ENCODE measurements around the gene TNP2.
"Not testable (repeated sequence)": the region's sequence is repeated elsewhere in the genome, so short reads cannot be mapped to it uniquely, and the experiment has no call there.

The TNP2 gene

DNA sequence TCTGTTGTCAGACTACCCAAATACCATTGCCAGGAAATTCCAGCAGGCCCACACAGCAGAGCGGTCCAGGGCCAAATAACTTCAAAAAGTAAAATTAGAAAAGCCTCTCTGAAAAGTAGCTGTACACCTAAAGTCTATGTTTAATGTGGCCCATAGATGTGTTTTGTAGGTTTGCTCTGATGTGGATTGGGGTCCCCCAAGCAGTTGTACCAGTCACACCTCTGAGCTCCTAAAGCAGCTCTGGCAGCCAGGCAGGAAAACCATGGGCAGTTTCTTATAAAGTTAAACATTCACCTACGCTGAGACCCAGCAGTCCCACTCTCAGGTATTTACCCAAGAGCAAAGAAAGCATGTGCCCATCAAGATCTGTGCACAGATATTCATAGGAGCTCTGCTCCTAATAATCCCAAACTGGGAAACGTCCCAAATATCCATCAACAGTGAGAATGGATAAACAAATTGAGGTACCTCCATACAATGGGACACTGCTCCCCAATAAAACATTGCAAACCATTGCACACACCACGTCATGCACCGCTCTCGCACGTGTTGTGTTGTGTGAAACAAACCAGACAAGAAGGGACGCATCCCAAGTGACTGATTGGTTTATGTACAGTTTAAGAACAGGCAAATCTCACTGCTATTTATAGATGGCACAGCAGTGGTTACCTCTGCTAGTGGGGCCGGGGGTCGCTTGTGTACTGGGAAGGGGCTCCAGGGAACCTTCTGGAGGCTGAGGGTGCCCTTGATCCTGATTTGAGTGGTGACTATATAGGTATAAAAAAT is 27.8 kb upstream of the TNP2 start:
- no peak for TF ChIP-seq POLR2A (IDR thresholded peaks at IDR 0.05; ENCODE audit: low read depth, low read length)

DNA sequence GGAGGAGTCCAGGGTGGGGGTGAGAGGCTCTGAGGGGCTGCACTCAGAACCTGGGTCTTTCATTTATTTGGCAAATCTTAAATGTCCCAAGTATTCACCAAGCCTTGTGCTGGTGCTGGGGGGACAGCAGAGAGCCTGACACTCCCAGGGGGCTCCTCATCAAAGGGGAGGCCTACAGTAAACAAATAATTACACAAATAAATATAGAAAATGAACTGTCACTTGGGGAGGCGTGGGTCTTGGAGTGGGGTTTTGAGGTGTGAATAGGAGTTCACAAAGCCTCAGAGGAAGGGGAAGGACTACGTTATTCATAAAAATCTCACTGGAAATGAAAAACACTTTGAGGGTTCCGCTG is 27.2 kb upstream of the TNP2 start:
- FAIRE-seq (no peak), DNase-seq (ENCODE audit: insufficient read length, low spot score) (no peak)
- no peak for TF ChIP-seq POLR2A (IDR thresholded peaks at IDR 0.05; ENCODE audit: low read depth, low read length)

More for the DNA sequence above, 27.8 kb upstream of the TNP2 start:
- no peak for DNase-seq (ENCODE audit: insufficient read length, low spot score)
- no peak for FAIRE-seq

DNA sequence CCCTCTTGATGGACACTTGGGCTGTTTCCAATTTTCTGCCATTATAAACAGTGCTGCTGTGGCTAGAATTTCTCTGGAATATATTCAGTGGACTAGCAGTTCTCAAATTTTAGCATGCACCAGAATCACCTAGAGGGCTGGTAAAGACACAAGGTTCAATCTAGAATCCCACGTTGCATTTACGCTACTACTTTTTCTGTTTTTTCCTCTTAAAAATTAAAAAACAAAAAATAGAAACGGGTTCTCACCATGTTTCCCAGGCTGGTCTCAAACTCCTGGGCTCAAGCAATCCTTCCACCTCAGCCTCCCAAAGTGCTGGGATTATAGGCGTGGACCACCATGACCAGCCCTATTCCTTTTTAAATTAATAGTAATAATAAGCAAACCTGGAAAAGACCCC is 26.5 kb upstream of the TNP2 start:
- FAIRE-seq (no peak), DNase-seq (ENCODE audit: insufficient read length, low spot score) (no peak)
- no peak for TF ChIP-seq POLR2A (IDR thresholded peaks at IDR 0.05; ENCODE audit: low read depth, low read length)

DNA sequence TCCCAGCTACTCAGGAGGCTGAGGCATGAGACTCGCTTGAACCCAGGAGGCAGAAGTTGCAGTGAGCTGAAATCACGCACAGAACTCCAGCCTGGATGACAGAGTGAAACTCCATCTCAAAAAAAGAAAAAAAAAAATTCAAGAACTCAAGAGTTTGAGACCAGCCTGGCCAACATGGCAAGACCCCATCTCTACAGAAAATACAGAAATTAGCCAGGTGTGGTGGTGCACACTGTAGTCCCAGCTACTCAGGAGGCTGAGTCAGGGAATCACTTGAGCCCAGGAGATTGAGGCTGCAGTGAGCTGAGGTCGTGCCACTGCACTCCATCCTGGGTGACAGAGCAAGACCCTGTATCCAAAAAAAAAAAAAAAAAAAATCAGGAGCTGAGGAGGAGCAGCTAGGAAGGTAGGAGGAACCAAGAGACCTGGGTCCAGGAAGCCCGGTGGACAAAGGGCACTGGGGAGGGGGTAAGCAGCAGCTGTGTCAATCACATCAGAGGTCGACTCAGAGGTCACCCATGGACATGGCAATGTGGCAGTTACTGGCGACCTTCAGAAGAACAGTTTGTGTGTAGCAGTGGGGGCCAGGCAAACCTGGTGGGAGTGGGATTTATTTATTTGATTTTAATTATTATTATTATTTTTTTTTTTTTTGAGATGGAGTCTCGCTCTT is 23.1 kb upstream of the TNP2 start:
- no peak for DNase-seq (ENCODE audit: insufficient read length, low spot score)

DNA sequence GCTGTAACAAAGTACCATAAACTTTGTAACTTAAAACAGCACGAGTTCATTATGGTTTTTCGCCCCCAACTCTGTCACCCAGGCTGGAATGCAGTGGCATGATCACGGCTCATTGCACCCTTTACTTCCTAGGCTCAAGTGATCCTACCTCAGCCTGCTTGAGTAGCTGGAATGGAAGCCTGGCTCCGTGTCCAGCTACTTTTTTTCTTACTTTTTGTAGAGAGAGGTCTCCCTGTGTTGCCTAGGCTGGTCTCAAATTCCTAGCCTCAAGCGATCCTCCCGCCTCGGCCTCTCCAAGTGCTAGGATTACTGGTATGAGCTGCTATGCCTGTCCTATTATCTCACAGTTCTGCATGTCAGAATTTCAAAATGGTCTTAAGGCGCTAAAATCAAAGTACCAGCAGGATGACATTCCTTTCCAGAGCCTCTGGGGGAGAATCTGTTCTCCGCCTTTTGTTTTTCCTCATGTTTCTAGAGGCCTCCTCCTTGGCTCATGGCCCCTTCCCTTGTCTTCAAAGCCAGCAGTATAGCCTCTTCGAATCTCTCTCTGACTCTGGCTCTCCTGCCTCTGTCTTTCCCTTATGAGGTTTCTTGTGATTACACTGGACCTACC is 22.1 kb upstream of the TNP2 start:
- no peak for TF ChIP-seq POLR2A (IDR thresholded peaks at IDR 0.05; ENCODE audit: low read depth, low read length)
- DNase-seq (ENCODE audit: insufficient read length, low spot score) (no peak), FAIRE-seq (no peak)

More for the DNA sequence above, 23.1 kb upstream of the TNP2 start:
- no peak for TF ChIP-seq POLR2A (IDR thresholded peaks at IDR 0.05; ENCODE audit: low read depth, low read length)
- no peak for FAIRE-seq

DNA sequence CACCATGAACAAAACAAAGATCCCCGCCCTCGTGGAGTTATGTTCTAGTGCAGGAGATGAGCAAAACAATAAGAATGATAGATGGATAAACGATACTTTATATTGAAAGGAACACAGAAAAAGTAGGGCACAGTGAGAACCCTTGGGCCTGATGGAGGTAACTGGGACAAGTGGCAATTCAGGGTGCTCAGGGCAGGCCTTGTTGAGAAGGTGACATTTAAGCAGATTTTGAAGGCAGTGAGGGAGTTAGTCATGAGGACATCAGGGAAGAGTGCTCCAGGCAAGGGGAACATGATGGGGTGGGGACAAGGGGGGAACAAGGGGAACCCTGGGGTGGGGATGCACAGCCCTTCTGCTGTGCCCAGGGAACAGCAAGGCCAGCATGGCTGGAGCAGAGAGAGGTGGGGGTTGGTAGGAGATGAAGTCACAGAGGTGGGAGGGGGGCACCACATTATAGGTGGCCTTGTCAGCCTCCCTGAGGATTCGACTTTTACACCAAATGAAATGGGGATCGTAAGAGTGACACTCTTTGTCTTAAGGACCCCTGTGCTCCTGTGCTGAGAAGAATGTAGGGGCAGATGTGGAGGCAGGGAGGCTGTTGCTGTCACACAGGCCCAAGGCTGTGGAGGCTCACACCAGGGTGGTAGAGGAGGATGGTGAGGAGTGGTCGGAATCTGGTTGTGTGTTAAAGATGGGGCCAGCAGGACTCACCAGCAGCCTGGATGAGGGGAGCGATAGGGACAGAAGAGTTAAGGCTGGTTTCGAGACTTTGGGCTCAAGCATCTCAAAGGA is 21.2 kb upstream of the TNP2 start:
- DNase-seq (ENCODE audit: insufficient read length, low spot score): no peak
- FAIRE-seq: no peak
- no peak for TF ChIP-seq POLR2A (IDR thresholded peaks at IDR 0.05; ENCODE audit: low read depth, low read length)

DNA sequence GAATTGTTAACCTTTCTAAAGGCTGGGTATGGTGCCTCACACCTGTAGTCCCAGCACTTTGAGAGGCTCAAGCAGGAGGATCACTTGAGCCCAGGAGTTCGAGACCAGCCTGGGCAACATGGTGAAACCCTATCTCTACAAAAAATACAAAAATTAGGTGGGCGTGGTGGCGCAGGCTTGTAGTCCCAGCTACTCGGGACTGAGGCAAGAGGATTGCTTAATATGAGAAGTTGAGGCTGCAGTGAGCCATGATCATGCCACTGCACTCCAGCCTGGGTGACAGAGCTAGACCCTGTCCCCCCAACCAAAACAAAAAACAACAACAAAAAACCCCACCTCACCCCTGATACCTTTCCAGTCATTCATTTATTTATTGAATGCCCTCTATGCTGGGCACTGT is 20.6 kb upstream of the TNP2 start:
- DNase-seq (ENCODE audit: insufficient read length, low spot score); FAIRE-seq: not testable (repeated sequence)

DNA sequence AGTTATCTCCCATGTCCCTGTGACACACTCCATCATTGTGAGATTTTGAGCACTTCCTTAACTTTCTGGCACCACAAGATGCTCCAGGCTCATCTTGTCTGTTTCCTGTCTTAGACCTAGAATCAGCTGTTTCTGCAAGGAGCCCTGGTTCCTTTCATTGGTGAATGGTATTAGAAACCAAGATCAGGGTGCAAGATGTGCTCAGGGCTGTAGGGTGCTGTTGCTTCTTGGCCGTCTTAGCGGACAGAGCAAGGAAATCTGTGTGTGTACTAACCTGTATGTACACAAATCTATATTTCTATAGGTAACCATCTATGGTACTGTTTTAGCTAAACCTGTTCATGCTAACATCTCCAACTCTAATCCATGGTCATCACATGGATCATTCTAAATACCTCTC is 20.1 kb upstream of the TNP2 start:
- FAIRE-seq: no peak
- DNase-seq (ENCODE audit: insufficient read length, low spot score): no peak
- no peak for TF ChIP-seq POLR2A (IDR thresholded peaks at IDR 0.05; ENCODE audit: low read depth, low read length)

DNA sequence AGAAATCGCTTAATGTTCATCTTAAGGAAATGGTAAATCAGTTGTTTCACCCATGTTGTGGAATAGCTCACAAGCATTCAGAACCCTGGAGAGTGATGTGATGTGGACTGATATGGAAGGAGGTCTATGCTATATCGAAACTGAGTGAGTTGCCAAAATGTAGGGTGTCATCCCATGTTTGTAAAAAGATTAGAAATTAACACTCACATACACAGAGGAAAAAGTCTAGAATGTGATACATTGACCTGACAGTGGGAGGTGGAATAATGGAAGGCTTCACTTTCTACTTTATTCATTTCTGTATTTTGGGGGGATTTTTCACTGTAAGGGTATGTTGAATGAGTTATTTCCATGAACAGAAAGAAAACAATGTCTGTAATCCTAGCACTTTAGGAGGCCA is 16.7 kb upstream of the TNP2 start:
- TF ChIP-seq POLR2A (IDR thresholded peaks at IDR 0.05; ENCODE audit: low read depth, low read length): no peak
- DNase-seq (ENCODE audit: insufficient read length, low spot score) (no peak), FAIRE-seq (no peak)

DNA sequence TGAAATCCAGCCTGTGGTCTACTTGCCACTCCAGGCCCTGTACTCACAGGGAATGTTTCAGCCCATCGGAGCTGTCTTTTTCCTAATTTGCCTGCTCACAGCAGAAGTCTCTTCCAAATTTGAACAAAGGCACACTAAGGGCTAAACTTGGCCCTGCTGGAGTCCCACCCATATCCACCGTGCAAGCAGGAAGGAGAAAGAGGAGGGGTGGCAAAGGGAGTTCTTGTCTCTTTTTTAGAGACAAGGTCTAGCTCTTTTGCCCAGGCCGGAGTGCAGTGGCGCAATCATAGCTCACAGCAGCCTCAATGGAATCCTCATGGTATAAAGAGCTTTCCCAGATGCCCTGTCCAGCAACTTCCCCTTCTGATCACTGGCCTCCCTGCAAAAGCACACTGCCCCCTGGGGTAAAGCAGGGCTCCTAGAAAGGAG is 14.7 kb upstream of the TNP2 start:
- no peak for FAIRE-seq
- no peak for TF ChIP-seq POLR2A (IDR thresholded peaks at IDR 0.05; ENCODE audit: low read depth, low read length)
- no peak for DNase-seq (ENCODE audit: insufficient read length, low spot score)

DNA sequence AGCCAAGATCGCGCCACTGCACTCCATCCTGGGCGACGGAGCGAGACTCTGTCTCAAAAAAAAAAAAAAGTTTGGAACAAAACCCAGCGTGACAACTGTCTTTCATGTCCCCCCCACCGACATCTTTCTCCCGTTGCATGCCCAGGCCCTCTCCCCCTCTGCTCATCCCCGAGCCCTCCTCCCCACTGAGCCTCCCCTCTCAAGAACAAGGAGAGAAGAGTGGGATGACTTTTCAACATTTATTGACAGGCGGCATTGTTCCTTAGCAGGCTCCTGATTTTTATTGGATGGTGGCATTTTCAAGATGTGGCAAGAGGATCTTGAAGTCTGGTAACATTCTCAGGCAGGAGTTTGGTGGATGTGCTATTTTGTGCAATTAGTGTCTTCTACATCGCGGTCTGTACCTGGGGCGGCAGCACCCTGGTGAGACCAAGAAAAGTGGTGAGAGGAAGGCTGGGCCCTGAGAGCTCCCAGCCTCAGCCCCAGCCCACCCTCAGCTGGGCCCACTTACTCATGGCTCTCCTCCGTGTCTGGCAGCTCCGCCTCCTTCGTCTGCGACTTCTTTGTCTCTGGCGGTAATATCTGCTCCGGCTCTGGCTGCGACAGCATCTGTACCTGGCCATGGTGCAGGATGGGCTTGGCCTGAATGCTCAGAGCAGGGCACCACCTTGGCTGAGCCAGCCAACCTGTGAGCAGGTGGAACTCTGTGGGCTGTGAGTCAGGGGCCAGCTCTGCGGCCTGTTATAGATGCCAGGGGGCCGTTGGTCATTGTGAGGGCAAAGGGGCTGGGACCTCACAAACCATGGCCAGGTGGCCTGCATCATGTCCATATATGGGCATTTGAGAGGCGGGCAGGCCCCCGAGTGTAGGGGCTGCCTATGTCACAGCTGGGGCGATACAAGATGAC is 11.7 kb upstream of the TNP2 start, which contains the start of gene PRM1:
TSS of gene PRM1 (minus strand) at position 715 of the 907 bp plus-strand sequence. CDS start at position 623, 92 bp downstream.
- no peak for FAIRE-seq

DNA sequence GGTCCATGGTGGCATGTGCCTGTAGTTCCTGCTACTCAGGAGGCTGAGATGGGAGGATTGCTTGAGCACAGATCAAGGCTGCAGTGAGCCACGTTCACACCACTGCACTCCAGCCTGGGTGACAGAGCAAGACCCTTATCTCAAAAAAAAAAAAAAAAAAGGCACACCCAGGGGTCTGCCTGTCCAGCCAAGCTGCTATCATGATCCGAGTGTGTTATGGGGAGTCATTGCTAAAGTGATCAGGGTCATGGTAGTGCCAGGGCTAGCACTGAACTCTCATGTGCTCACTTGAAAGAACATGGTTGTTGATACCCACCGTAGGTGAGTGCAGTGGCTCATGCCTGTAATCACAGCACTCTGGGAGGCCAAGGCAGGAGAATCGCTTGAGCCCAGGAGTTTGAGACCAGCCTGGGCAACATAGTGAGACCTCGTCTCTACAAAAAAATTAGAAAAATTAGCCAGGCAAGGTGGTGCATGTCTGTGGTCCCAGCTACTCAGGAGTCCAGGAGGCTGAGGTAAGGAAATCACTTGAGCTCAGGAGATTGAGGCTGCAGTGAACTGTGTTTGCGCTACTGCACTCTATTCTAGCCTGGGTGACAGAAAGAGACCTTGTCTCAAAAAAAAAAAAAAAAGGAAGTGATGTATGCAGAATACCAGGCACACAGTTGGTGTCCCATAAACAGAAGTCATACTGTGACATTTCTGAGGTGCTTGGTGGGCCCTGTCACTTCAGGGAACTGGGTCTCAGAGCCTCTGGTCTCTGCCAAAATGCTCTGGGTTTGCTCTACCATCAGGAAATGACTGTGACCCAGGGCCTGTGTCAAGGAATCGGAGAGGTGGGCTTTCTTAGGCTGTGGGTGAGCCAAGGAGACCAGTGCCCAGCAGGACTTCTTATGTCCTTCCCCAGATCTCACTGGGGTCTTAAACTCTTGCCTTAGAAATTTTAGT is 9.8 kb upstream of the TNP2 start:
- no peak for TF ChIP-seq POLR2A (IDR thresholded peaks at IDR 0.05; ENCODE audit: low read depth, low read length)
- FAIRE-seq: no peak
- DNase-seq (ENCODE audit: insufficient read length, low spot score): no peak

More for the DNA sequence above, 11.7 kb upstream of the TNP2 start, which contains the start of gene PRM1:
- TF ChIP-seq POLR2A (IDR thresholded peaks at IDR 0.05; ENCODE audit: low read depth, low read length): no peak
- no peak for DNase-seq (ENCODE audit: insufficient read length, low spot score)
